ENCODE measurements around the gene MOG. TPM values are rescaled to one million over a fixed set of nuclear protein-coding genes. Genes with fewer than 3 reads are reported as not detected.

Gene MOG
- total RNA-seq, 1 experiment from 2014 or later: not detected

DNA sequence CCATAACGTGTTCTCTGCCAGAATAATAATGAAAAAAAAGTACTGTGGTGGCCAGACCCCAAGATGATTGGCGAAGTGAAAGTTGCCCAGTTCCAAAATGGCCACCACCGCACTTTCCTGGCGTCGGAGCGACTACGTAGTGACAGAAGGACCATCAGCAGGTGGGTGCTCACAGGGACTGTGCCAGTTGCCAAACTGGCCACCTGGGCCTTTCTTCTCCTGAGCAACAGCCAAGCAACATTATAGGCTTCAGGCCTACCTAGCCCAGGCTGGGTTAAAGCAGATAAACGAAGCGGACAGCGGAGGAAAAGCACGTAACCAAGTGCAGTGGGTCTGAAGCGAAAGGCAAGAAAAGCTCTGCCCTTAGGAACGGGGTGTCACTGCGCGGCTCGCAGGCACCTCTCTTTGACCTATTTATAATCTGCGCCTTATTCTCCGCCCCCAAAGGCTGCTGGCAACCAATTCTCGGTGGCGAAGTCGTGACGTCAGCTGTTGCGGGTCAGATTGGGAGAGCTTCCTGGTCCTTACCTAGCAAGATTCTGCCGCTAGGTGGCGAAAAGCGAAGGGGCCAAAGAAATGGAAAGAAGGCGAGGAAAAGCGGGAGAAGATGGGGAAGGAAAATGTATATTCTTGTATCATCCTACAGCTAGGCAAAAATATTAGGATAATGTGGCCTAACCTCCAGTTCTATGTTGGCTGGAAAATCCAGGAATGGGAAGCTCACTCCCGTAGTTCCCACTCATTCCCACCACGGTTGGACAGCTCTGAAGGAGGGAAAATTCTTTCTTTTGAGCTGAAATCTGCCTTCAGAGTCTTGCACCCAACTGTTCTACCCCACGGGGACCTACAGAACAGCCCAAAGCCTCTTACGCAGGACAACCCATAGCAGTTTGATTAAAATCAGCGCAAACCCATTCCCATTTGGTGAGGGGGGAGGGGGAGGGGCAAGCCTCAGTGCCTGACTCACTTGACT is 6.9 kb upstream of the MOG start:
- H3K9me2 ChIP-seq (ENCODE audit: insufficient read depth): no peaks in the 10 kb centered on the region
- peak overlapping the region; percentile 92 for H3K4me2 ChIP-seq
- TF ChIP-seq, protein P1, sequence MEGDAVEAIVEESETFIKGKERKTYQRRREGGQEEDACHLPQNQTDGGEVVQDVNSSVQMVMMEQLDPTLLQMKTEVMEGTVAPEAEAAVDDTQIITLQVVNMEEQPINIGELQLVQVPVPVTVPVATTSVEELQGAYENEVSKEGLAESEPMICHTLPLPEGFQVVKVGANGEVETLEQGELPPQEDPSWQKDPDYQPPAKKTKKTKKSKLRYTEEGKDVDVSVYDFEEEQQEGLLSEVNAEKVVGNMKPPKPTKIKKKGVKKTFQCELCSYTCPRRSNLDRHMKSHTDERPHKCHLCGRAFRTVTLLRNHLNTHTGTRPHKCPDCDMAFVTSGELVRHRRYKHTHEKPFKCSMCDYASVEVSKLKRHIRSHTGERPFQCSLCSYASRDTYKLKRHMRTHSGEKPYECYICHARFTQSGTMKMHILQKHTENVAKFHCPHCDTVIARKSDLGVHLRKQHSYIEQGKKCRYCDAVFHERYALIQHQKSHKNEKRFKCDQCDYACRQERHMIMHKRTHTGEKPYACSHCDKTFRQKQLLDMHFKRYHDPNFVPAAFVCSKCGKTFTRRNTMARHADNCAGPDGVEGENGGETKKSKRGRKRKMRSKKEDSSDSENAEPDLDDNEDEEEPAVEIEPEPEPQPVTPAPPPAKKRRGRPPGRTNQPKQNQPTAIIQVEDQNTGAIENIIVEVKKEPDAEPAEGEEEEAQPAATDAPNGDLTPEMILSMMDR (conservative IDR thresholded peaks at IDR 0.05): peak; percentile 89
- no peak for TF ChIP-seq EZH2 (IDR thresholded peaks at IDR 0.05; ENCODE audit: low read depth)
- H3K27ac ChIP-seq: peak overlapping the region; percentile 66
- ChIA-PET CTCF (interaction anchor here (0.5 to 4.6 kb wide), 15 partner anchors 8 to 1441 kb away, joined by 3 to 38 read pairs (median 5); no protein-coding TSS in a partner anchor), POLR2A (ENCODE audit: unreplicated experiment) (interaction anchor here (0.5 to 0.9 kb wide), 5 partner anchors 17 to 1895 kb away, joined by 3 to 11 read pairs (median 4); partner anchors contain the start of gene GABBR1)
- peaks cover 3% of the 10 kb centered on the region; the same call in 1 of the 2 replicates for H3K4me1 ChIP-seq (replicated peaks; ENCODE audit: insufficient read depth)
- no peaks in the 10 kb centered on the region for H3K79me2 ChIP-seq (ENCODE audit: low read depth)
- no peaks in the 10 kb centered on the region for H4K20me1 ChIP-seq (ENCODE audit: insufficient read depth)
- peaks cover 4% of the 10 kb centered on the region; the same call in 1 of the 2 replicates for H3F3A ChIP-seq (ENCODE audit: insufficient read depth, low read depth)
- H3K9me3 ChIP-seq (ENCODE audit: insufficient read depth, low read depth): no peaks in the 10 kb centered on the region
- intact Hi-C loops (cut with micrococcal nuclease; ENCODE audit: unreplicated experiment): loop anchor here (1.0 to 10.0 kb wide), 4 partner anchors 35 to 365 kb away; no protein-coding TSS in a partner anchor
- H2AFZ ChIP-seq: peak overlapping the region; percentile 94
- DNase-seq: peak; percentile 94 to 97
- BruUV-seq (replicated peaks): no TSS peak
- H3K36me3 ChIP-seq (ENCODE audit: low read depth): no peaks in the 10 kb centered on the region
- H3K4me3 ChIP-seq: peak overlapping the region; percentile 81
- H3K27me3 ChIP-seq (ENCODE audit: insufficient read depth, low read depth): no peaks in the 10 kb centered on the region

DNA sequence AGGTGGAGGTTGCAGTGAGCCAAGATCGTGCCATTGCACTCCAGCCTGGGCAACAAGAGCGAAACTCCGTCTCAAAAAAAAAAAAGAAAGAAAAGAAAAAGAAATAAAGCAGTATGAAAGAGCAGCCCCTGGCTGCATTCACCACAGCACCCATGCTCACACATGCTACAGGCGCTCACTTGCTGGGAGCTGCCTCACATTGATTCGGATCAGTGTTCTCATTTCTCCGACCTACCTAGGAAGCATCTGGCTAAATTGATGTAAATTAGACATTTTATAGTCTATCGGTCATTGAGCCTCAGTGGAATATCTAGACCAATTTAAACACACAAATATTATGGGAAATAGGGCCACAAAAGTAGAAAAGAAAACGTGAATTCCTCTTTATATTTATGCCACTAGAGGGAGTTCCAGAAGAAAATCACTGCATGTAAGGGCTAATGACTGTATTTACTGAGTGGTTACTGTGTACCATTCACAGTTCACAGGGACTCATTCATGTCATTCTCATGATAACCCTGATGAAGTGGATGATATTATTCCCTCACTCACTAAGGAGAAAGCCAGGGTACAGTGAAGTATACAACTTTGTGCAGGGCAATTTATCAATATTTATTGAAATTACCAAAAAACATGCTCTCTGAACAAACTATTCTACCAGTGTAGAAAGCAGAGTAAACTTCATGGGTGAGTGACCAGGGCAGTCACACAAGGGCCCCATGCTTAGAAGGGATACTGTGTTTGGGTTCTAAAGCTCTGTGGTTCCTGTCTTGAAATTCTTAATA is 5.3 kb upstream of the MOG start:
- Histone ChIP-seq H3K4me2 (no peak overlapping the region), H3K36me3 (ENCODE audit: low read depth) (no peaks in the 10 kb centered on the region), H3K9me2 (ENCODE audit: insufficient read depth) (no peaks in the 10 kb centered on the region), H3K9me3 (ENCODE audit: insufficient read depth, low read depth) (no peaks in the 10 kb centered on the region), H2AFZ (no peak overlapping the region), H4K20me1 (ENCODE audit: insufficient read depth) (no peaks in the 10 kb centered on the region), H3K27me3 (ENCODE audit: insufficient read depth, low read depth) (no peaks in the 10 kb centered on the region), H3F3A (ENCODE audit: insufficient read depth, low read depth) (peaks cover 4% of the 10 kb centered on the region; the same call in 1 of the 2 replicates), H3K4me1 (replicated peaks; ENCODE audit: insufficient read depth) (peaks cover 3% of the 10 kb centered on the region; the same call in 1 of the 2 replicates), H3K4me3 (no peak overlapping the region), H3K27ac (no peak overlapping the region), H3K79me2 (ENCODE audit: low read depth) (no peaks in the 10 kb centered on the region)
- ChIA-PET POLR2A (ENCODE audit: unreplicated experiment) (interaction anchor here (0.6 kb wide), 1 partner anchor 209 kb away, joined by 3 read pairs; no protein-coding TSS in a partner anchor), CTCF (interaction anchor here (0.7 to 3.3 kb wide), 5 partner anchors 10 to 146 kb away, joined by 3 to 22 read pairs (median 10); no protein-coding TSS in a partner anchor)
- intact Hi-C loops (cut with micrococcal nuclease; ENCODE audit: unreplicated experiment): loop anchor here (1.0 to 2.0 kb wide), 2 partner anchors 101 to 519 kb away; no protein-coding TSS in a partner anchor
- TF ChIP-seq, protein P1 (conservative IDR thresholded peaks at IDR 0.05): peak; percentile 76
- no peak for TF ChIP-seq EZH2 (IDR thresholded peaks at IDR 0.05; ENCODE audit: low read depth)
- no TSS peak for BruUV-seq (replicated peaks)
- no peak for DNase-seq

DNA sequence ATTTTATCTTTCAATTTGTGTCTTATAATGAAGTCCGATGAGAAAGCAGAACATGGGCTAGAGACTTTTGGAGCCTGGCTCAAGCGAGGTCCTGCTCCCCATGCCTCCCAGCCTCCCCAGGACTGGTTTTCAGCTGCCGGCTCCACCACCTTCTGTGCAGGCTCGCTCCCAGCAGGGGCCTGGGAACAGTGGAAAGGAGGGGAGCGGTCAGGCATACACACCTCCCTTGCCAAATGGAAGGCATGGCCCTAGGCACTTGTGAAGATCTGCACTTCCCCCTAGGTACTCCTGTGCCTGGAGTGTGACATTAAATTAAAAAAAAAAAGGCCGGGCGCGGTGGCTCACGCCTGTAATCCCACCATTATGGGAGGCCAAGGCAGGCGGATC is 4.7 kb upstream of the MOG start:
- no peaks in the 10 kb centered on the region for H3K9me3 ChIP-seq (ENCODE audit: insufficient read depth, low read depth)
- POLR2A ChIA-PET (ENCODE audit: unreplicated experiment): no interaction called here
- H2AFZ ChIP-seq: no peak overlapping the region
- no peaks in the 10 kb centered on the region for H3K79me2 ChIP-seq (ENCODE audit: low read depth)
- CTCF ChIA-PET: interaction anchor here (0.6 to 3.3 kb wide), 6 partner anchors 10 to 145 kb away, joined by 3 to 39 read pairs (median 14); partner anchors contain the start of gene GABBR1
- TF ChIP-seq EZH2 (IDR thresholded peaks at IDR 0.05; ENCODE audit: low read depth): no peak
- TF ChIP-seq, protein P1 (conservative IDR thresholded peaks at IDR 0.05): no peak
- no peaks in the 10 kb centered on the region for H3K36me3 ChIP-seq (ENCODE audit: low read depth)
- no peaks in the 10 kb centered on the region for H4K20me1 ChIP-seq (ENCODE audit: insufficient read depth)
- H3K9me2 ChIP-seq (ENCODE audit: insufficient read depth): no peaks in the 10 kb centered on the region
- DNase-seq: no peak
- H3K27ac ChIP-seq: no peak overlapping the region
- no peaks in the 10 kb centered on the region for H3K27me3 ChIP-seq (ENCODE audit: insufficient read depth, low read depth)
- H3K4me3 ChIP-seq: no peak overlapping the region
- H3K4me1 ChIP-seq (replicated peaks; ENCODE audit: insufficient read depth): peaks cover 3% of the 10 kb centered on the region; the same call in 1 of the 2 replicates
- intact Hi-C loops (cut with micrococcal nuclease; ENCODE audit: unreplicated experiment): no loop called here
- peaks cover 4% of the 10 kb centered on the region; the same call in 1 of the 2 replicates for H3F3A ChIP-seq (ENCODE audit: insufficient read depth, low read depth)
- no peak overlapping the region for H3K4me2 ChIP-seq
- BruUV-seq (replicated peaks): no TSS peak
